HepG2 (cell line): Measurements from ENCODE around the gene CRYAB. TPM values are rescaled to one million over a fixed set of nuclear protein-coding genes. Genes with fewer than 3 reads are reported as not detected.

Experiments
- ATAC-seq: fragments of 200-7000 bp; cut with Tn5 transposase; 3 replicates; pipeline ENCODE4 v1.9.1; 2020; ENCODE audit warnings: mild to moderate bottlenecking, moderate library complexity
- BruUV-seq: library from RNA; stranded (reverse); fragments of 400-500 nt; replicated peaks from 2 replicates; lab custom pipeline; 2021; lab: Mats Ljungman, UMichigan
- CTCF ChIA-PET: fragments of 300-600 bp; formaldehyde crosslinking; extraction: SDS; loops from one replicate; lab custom pipeline; 2021; ENCODE audit warnings: low total read pairs, inconsistent platforms, low intra/inter-chr PET ratio; lab: Yijun Ruan, JAX
- POLR2A ChIA-PET: fragments of 350-600 bp; sonication (Branson Sonifier 250); formaldehyde crosslinking; loops from one replicate; lab custom pipeline; 2020; ENCODE audit warnings: antibody characterized with exemption, inconsistent platforms; lab: Yijun Ruan, JAX
- DNase-seq: peaks from one replicate; pipeline ENCODE4 v3.0.0-alpha.2; 2015; ENCODE audit warnings: low spot score
- FAIRE-seq: peaks from 3 replicates; lab custom pipeline; 2011; peaks lifted over from hg19 to GRCh38; lab: Jason Lieb, UNC
- H2AFZ ChIP-seq: one replicate; pipeline ENCODE4 v1.6.1; 2011; ENCODE audit warnings: low read length, inconsistent platforms
- H3K27ac ChIP-seq: fragments of 300-600 bp; 3 replicates; pipeline ENCODE4 v1.8.0; 2011; ENCODE audit warnings: mixed run types, mild to moderate bottlenecking, mixed read lengths, low read length, inconsistent platforms; ENCODE audit not compliant: insufficient read depth; ENCODE audit errors: extremely low read length
- H3K27me3 ChIP-seq, 2 experiments: fragments of 200-600 bp in 1 of 2; 2 replicates in 1 of 2; 3 replicates in 1 of 2; pipeline versions ENCODE4 v1.6.0 to v1.8.0; 2011; ENCODE audit warnings: low read length in 2 of 2, mild to moderate bottlenecking in 2 of 2, moderate library complexity in 2 of 2, inconsistent platforms in 1 of 2; ENCODE audit not compliant: insufficient read depth in 2 of 2, control insufficient read depth in 1 of 2
- H3K36me3 ChIP-seq, 2 experiments: fragments of 200-600 bp in 1 of 2; replicated peaks in 1 of 2; 2 replicates in 1 of 2; 3 replicates in 1 of 2; pipeline versions ENCODE4 v1.5.1 to v1.8.0; 2011; ENCODE audit warnings: low read length in 2 of 2, inconsistent platforms in 1 of 2; ENCODE audit not compliant: insufficient read depth in 2 of 2, control insufficient read depth in 1 of 2
- H3K4me1 ChIP-seq: 2 replicates; pipeline ENCODE4 v1.5.1; 2012; ENCODE audit warnings: low read length, inconsistent platforms; ENCODE audit not compliant: insufficient read depth
- H3K4me2 ChIP-seq: 2 replicates; pipeline ENCODE4 v1.6.0; 2011; ENCODE audit warnings: low read depth, low read length, inconsistent platforms
- H3K4me3 ChIP-seq, 3 experiments: fragments of 200-600 bp in 1 of 3; sonication (generic), shearing (Covaris generic) in 1 of 3; replicated peaks in 1 of 3; 2 replicates each; pipeline ENCODE4 v1.5.1; 2011 to 2016; ENCODE audit warnings: low read length in 3 of 3, inconsistent platforms in 2 of 3, low read depth in 2 of 3, mild to moderate bottlenecking in 2 of 3, control low read depth in 1 of 3, mixed read lengths in 1 of 3; ENCODE audit not compliant: insufficient read depth in 1 of 3
- H3K79me2 ChIP-seq: one replicate; pipeline ENCODE4 v1.6.1; 2011; ENCODE audit warnings: low read length, inconsistent platforms; ENCODE audit not compliant: insufficient read depth
- H3K9ac ChIP-seq: 2 replicates; pipeline ENCODE4 v1.6.0; 2011; ENCODE audit warnings: mild to moderate bottlenecking, low read depth, low read length, inconsistent platforms; ENCODE audit not compliant: insufficient read depth
- H3K9me3 ChIP-seq: 2 replicates; pipeline ENCODE4 v1.5.1; 2012; ENCODE audit warnings: mild to moderate bottlenecking, low read length
- H4K20me1 ChIP-seq: 2 replicates; pipeline ENCODE4 v1.6.0; 2011; ENCODE audit warnings: inconsistent platforms, mild to moderate bottlenecking, low read length, moderate library complexity; ENCODE audit not compliant: insufficient read depth
- AHDC1 ChIP-seq: sonication (generic); formaldehyde crosslinking; IDR thresholded peaks from 2 replicates; pipeline ENCODE4 v1.5.1; 2020; ENCODE audit warnings: mild to moderate bottlenecking, missing genetic modification reagents, borderline replicate concordance
- CEBPB ChIP-seq: IDR thresholded peaks from 2 replicates; pipeline ENCODE4 v1.6.1; 2011; ENCODE audit warnings: low read depth, low read length, improper control_type of control experiment, borderline replicate concordance
- MEF2D ChIP-seq: sonication (generic); formaldehyde crosslinking; IDR thresholded peaks from 2 replicates; pipeline ENCODE4 v1.5.1; 2020; ENCODE audit warnings: mild to moderate bottlenecking, missing genetic modification reagents
- NCOA2 ChIP-seq: sonication (generic); formaldehyde crosslinking; IDR thresholded peaks from 2 replicates; pipeline ENCODE4 v1.8.0; 2022; ENCODE audit warnings: inconsistent platforms
- PITX1 ChIP-seq: sonication (generic); formaldehyde crosslinking; IDR thresholded peaks from 2 replicates; pipeline ENCODE4 v1.5.1; 2020; ENCODE audit warnings: mild to moderate bottlenecking, missing genetic modification reagents
- SRSF4 ChIP-seq: fragments of 200-400 bp; formaldehyde crosslinking; IDR thresholded peaks from one replicate; pipeline ENCODE4 v1.6.1; 2018; ENCODE audit warnings: mild to moderate bottlenecking, low read depth, low read length, moderate library complexity; ENCODE audit not compliant: poor library complexity, severe bottlenecking
- SSRP1 ChIP-seq: IDR thresholded peaks from 2 replicates; pipeline ENCODE4 v1.6.1; 2016; ENCODE audit warnings: control low read depth
- ZFX ChIP-seq: sonication (generic); formaldehyde crosslinking; IDR thresholded peaks from 2 replicates; pipeline ENCODE4 v1.4.0; 2020; ENCODE audit warnings: mild to moderate bottlenecking, low read depth, missing genetic modification reagents, moderate library complexity
- ZNF101 ChIP-seq: sonication (generic); formaldehyde crosslinking; IDR thresholded peaks from 2 replicates; pipeline ENCODE4 v1.4.0; 2020; ENCODE audit warnings: mild to moderate bottlenecking, low read depth, missing genetic modification reagents, borderline replicate concordance
- ZNF207 ChIP-seq: fragments of 450-650 bp; IDR thresholded peaks from 2 replicates; pipeline ENCODE4 v1.6.1; 2016; ENCODE audit warnings: antibody characterized with exemption, borderline replicate concordance
- ZNF30 ChIP-seq: sonication (generic); formaldehyde crosslinking; IDR thresholded peaks from 2 replicates; pipeline ENCODE4 v1.5.0; 2020; ENCODE audit warnings: mild to moderate bottlenecking, missing genetic modification reagents
- ZNF44 ChIP-seq: sonication (generic); formaldehyde crosslinking; IDR thresholded peaks from 2 replicates; pipeline ENCODE4 v1.5.1; 2020; ENCODE audit warnings: mild to moderate bottlenecking, missing genetic modification reagents
- ZNF543 ChIP-seq: sonication (generic); formaldehyde crosslinking; IDR thresholded peaks from 2 replicates; pipeline ENCODE4 v1.4.0; 2020; ENCODE audit warnings: mild to moderate bottlenecking, missing genetic modification reagents
- ZNF570 ChIP-seq: sonication (generic); formaldehyde crosslinking; IDR thresholded peaks from 2 replicates; pipeline ENCODE4 v1.4.0; 2020; ENCODE audit warnings: mild to moderate bottlenecking, missing genetic modification reagents, borderline replicate concordance
- ZNF576 ChIP-seq: sonication (generic); formaldehyde crosslinking; IDR thresholded peaks from 2 replicates; pipeline ENCODE4 v1.4.0; 2020; ENCODE audit warnings: mild to moderate bottlenecking, missing genetic modification reagents
- ZNF75D ChIP-seq: sonication (generic); formaldehyde crosslinking; IDR thresholded peaks from 2 replicates; pipeline ENCODE4 v1.8.1; 2023; ENCODE audit warnings: missing genetic modification reagents, mild to moderate bottlenecking, borderline replicate concordance
- ZNF781 ChIP-seq: sonication (generic); formaldehyde crosslinking; IDR thresholded peaks from 2 replicates; pipeline ENCODE4 v1.5.1; 2020; ENCODE audit warnings: borderline replicate concordance, mild to moderate bottlenecking, missing genetic modification reagents; ENCODE audit errors: not compliant biosample characterization
- WGBS: methylation state at CpG from one replicate; pipeline ENCODE4 v1.1.6; 2017; ENCODE audit warnings: low lambda C conversion rate; 5-methylcytosine and 5-hydroxymethylcytosine counted together
- in situ Hi-C: cut with HindIII; loops from 2 replicates; pipeline ENCODE4 v1.10.0; 2017; ENCODE audit warnings: low pct_unique_long_range_greater_than_20kb; ENCODE audit not compliant: extremely low pct_ligation_motif_present
- intact Hi-C: fragments of 100-400 bp; cut with micrococcal nuclease; formaldehyde crosslinking; loops from one replicate; pipeline ENCODE4 v1.10.0; 2022; ENCODE audit not compliant: unreplicated experiment
- polyA plus RNA-seq, 8 experiments: library from polyadenylated mRNA; depleted of rRNA in 3 of 8; stranded (reverse) in 7 of 8; unstranded in 1 of 8; fragments of >200 nt; fragmentation: Illumina TruSeq in 4 of 8; extraction: Trizol in 4 of 8; gene quantifications; 2 replicates each; pipeline versions ENCODE4 v1.2.1 to v1.2.3, GENCODE V29; 2011 to 2016; ENCODE audit warnings: low read depth in 4 of 8, missing spikeins in 1 of 8, mixed read lengths in 1 of 8; ENCODE audit not compliant: insufficient read depth in 1 of 8
- total RNA-seq, 5 experiments: library from RNA; depleted of rRNA; stranded (reverse); fragments of >200 nt; fragmentation: Illumina TruSeq; extraction: Trizol; gene quantifications; 2 replicates each; pipeline ENCODE4 v1.2.3, GENCODE V29; 2016; ENCODE audit warnings: low read depth in 1 of 5

Gene CRYAB
- total and polyA plus RNA-seq, 2 of the 13 experiments (the other 11 are each of a cell fraction or from before 2014, with no cell fraction given): 0.55 to 1.1 TPM

- TF ChIP-seq AHDC1: no peak
- peak; percentile 78 for TF ChIP-seq CEBPB
Measured at GRCh38 chr11:111938687-111939160, 27.2 kb upstream of the CRYAB start (continued).

- no peak for FAIRE-seq
- ATAC-seq: peak; percentile 58
- peak overlapping the region; percentile 98 for H3K4me2 ChIP-seq
- in situ Hi-C loops: loop anchor here (5.0 kb wide), 1 partner anchor 49 kb away; no protein-coding TSS in a partner anchor
- peak overlapping the region; percentile 72 to 85 (median 84) for H3K4me3 ChIP-seq
- BruUV-seq: no TSS peak
- peaks cover 16% of the 10 kb centered on the region for H3K79me2 ChIP-seq
- H2AFZ ChIP-seq: peak overlapping the region; percentile 18
- WGBS: 31% methylated on average over 6 of the region's 7 CpGs
- 0 out of 5 replicates have a peak, but pooled peaks cover 0 to 2% of the 10 kb centered on the region in 2 experiments for H3K36me3 ChIP-seq
- POLR2A ChIA-PET: interaction anchor here (0.8 to 3.3 kb wide), 10 partner anchors 8 to 149 kb away, joined by 3 to 66 read pairs (median 4); partner anchors contain the start of genes ALG9, C11orf52, DLAT and SDHD
- H3K27ac ChIP-seq: peak overlapping the region; percentile 90
- intact Hi-C loops: loop anchor here (10.0 kb wide), 1 partner anchor 87 kb away; the partner anchor contains the start of gene DLAT
- no peaks in the 10 kb centered on the region for H3K27me3 ChIP-seq
- peaks cover 73% of the 10 kb centered on the region for H3K4me1 ChIP-seq
- H3K9ac ChIP-seq: peak overlapping the region; percentile 68
- no peaks in the 10 kb centered on the region; the same call in 1 of the 2 replicates for H4K20me1 ChIP-seq
- H3K9me3 ChIP-seq: no peaks in the 10 kb centered on the region
- CTCF ChIA-PET: no interaction called here
- DNase-seq: no peak
- no peak for TF ChIP-seq ZNF75D
- TF ChIP-seq PITX1 (CRISPR knock-in tag): 0 out of 2 replicates have a peak, but pooled peaks have one; percentile 7
- TF ChIP-seq SSRP1 (CRISPR knock-in tag): no peak
- no peak for TF ChIP-seq ZNF44 (CRISPR knock-in tag)
- TF ChIP-seq MEF2D (CRISPR knock-in tag): peak; percentile 16; the same call in 1 of the 2 replicates
- TF ChIP-seq ZFX (CRISPR knock-in tag): 0 out of 2 replicates have a peak, but pooled peaks have one; percentile 0
- TF ChIP-seq NCOA2: no peak
- peak; percentile 31 for TF ChIP-seq ZNF781 (CRISPR knock-in tag)
- TF ChIP-seq ZNF570 (CRISPR knock-in tag): no peak
- no peak for TF ChIP-seq ZNF576 (CRISPR knock-in tag)
- no peak for TF ChIP-seq ZNF207
- TF ChIP-seq SRSF4: no peak
- TF ChIP-seq ZNF30 (CRISPR knock-in tag): no peak
- no peak for TF ChIP-seq ZNF543 (CRISPR knock-in tag)
- TF ChIP-seq ZNF101 (CRISPR knock-in tag): no peak
Measured at GRCh38 chr11:111937844-111938243, 26.3 kb upstream of the CRYAB start.
